OCI-LY7 (cell line): Measurements from ENCODE around the gene TBC1D8. TPM values are rescaled to one million over a fixed set of nuclear protein-coding genes. Genes with fewer than 3 reads are reported as not detected.
"Not testable (repeated sequence)": the region's sequence is repeated elsewhere in the genome, so short reads cannot be mapped to it uniquely, and the experiment has no call there.

Source experiments
- BruUV-seq: library from RNA; stranded (reverse); fragments of 400-500 nt; replicated peaks from 2 replicates; lab custom pipeline; 2021; lab: Mats Ljungman, UMichigan
- CTCF ChIA-PET: fragments of 300-600 bp; sonication (Branson Sonifier 250); formaldehyde crosslinking; loops from one replicate; lab custom pipeline; 2022; ENCODE audit warnings: antibody characterized with exemption; ENCODE audit not compliant: unreplicated experiment; lab: Charles Lee
- POLR2A ChIA-PET: fragments of 300-600 bp; sonication (Branson Sonifier 250); formaldehyde crosslinking; loops from one replicate; lab custom pipeline; 2022; ENCODE audit warnings: antibody characterized with exemption; lab: Charles Lee
- DNase-seq: peaks from one replicate; pipeline ENCODE4 v3.0.0-alpha.2; 2015; ENCODE audit warnings: low spot score
- H2AFZ ChIP-seq: fragments of 200-600 bp; sonication (generic), shearing (Covaris generic); 2 replicates; pipeline ENCODE4 v1.6.1; 2014; ENCODE audit warnings: mild to moderate bottlenecking, antibody characterized with exemption, low read length, moderate library complexity
- H3K27ac ChIP-seq: fragments of 200-600 bp; sonication (generic); 2 replicates; pipeline ENCODE4 v1.5.1; 2014; ENCODE audit warnings: mixed run types, low read depth, mild to moderate bottlenecking, moderate library complexity, low read length, inconsistent platforms; ENCODE audit not compliant: poor library complexity, severe bottlenecking
- H3K36me3 ChIP-seq: fragments of 200-600 bp; sonication (generic); 2 replicates; pipeline ENCODE4 v1.6.1; 2014; ENCODE audit warnings: mild to moderate bottlenecking, antibody characterized with exemption, low read length, moderate library complexity, mixed read lengths; ENCODE audit not compliant: insufficient read depth
- H3K4me1 ChIP-seq: fragments of 200-600 bp; sonication (generic); 2 replicates; pipeline ENCODE4 v1.5.1; 2014; ENCODE audit warnings: mild to moderate bottlenecking, low read length; ENCODE audit not compliant: insufficient read depth, poor library complexity, severe bottlenecking
- H3K4me2 ChIP-seq: fragments of 200-600 bp; sonication (generic); 2 replicates; pipeline ENCODE4 v1.6.1; 2014; ENCODE audit warnings: mild to moderate bottlenecking, low read length
- H3K4me3 ChIP-seq: fragments of 200-600 bp; sonication (generic); 2 replicates; pipeline ENCODE4 v1.5.1; 2014; ENCODE audit warnings: mild to moderate bottlenecking, low read depth, low read length; ENCODE audit not compliant: poor library complexity, severe bottlenecking
- H3K79me2 ChIP-seq: fragments of 200-600 bp; sonication (generic); 2 replicates; pipeline ENCODE4 v1.6.1; 2016; ENCODE audit warnings: low read depth, mild to moderate bottlenecking, low read length, moderate library complexity, mixed read lengths; ENCODE audit not compliant: insufficient read depth
- H3K9me2 ChIP-seq: fragments of 200-600 bp; sonication (generic); 2 replicates; pipeline ENCODE4 v1.6.1; 2016; ENCODE audit warnings: mild to moderate bottlenecking, low read length, mixed read lengths; ENCODE audit not compliant: insufficient read depth
- H3K9me3 ChIP-seq: fragments of 200-600 bp; sonication (generic); 2 replicates; pipeline ENCODE4 v1.6.1; 2014; ENCODE audit warnings: mild to moderate bottlenecking, mixed run types, low read length, mixed read lengths
- H4K20me1 ChIP-seq: fragments of 200-600 bp; sonication (generic); 2 replicates; pipeline ENCODE4 v1.6.1; 2014; ENCODE audit warnings: mild to moderate bottlenecking, antibody characterized with exemption, low read length, moderate library complexity, mixed read lengths; ENCODE audit not compliant: insufficient read depth
- CTCF ChIP-seq: fragments of 200-600 bp; sonication (generic); conservative IDR thresholded peaks from 2 replicates; pipeline ENCODE4 v1.5.1; 2014; ENCODE audit warnings: mild to moderate bottlenecking, antibody characterized with exemption, low read length, moderate library complexity, mixed read lengths
- EZH2phosphoT487 ChIP-seq: fragments of 200-600 bp; sonication (generic); IDR thresholded peaks from 2 replicates; pipeline ENCODE4 v1.6.1; 2018; ENCODE audit warnings: low read depth, borderline replicate concordance, mild to moderate bottlenecking, mixed run types, antibody characterized with exemption, low read length, moderate library complexity, mixed read lengths
- intact Hi-C: fragments of 100-400 bp; cut with micrococcal nuclease; formaldehyde crosslinking; loops from one replicate; pipeline ENCODE4 v1.10.0; 2022; ENCODE audit not compliant: unreplicated experiment
- total RNA-seq, 2 experiments: library from RNA; depleted of rRNA in 1 of 2; stranded (reverse); fragments of >200 nt in 1 of 2; shearing (Covaris generic) in 1 of 2; gene quantifications; 2 replicates each; pipeline ENCODE4 v1.2.3, GENCODE V29; 2014 to 2022

The TBC1D8 gene
- total RNA-seq, 2 experiments from 2014 or later = 0.22 to 0.49 TPM

GRCh38 chr2:101057051-101057933 is 93.9 kb downstream of the TBC1D8 start:
- no TSS peak for BruUV-seq
- intact Hi-C loops = no loop called here
- H3K4me1 ChIP-seq = no peaks in the 10 kb centered on the region
- H3K27ac ChIP-seq = no peak overlapping the region
- H4K20me1 ChIP-seq = no peaks in the 10 kb centered on the region
- TF ChIP-seq EZH2phosphoT487 = no peak
- TF ChIP-seq CTCF = no peak
- no peak for DNase-seq
- no peaks in the 10 kb centered on the region for H3K9me3 ChIP-seq
- no peaks in the 10 kb centered on the region for H3K79me2 ChIP-seq
- ChIA-PET POLR2A (interaction anchor here (0.6 kb wide), 2 partner anchors 212 to 516 kb away, joined by 3 to 4 read pairs; no protein-coding TSS in a partner anchor), CTCF (no interaction called here)
- H2AFZ ChIP-seq = no peak overlapping the region
- no peak overlapping the region for H3K4me3 ChIP-seq
- H3K4me2 ChIP-seq = no peak overlapping the region
- H3K36me3 ChIP-seq = no peaks in the 10 kb centered on the region
- H3K9me2 ChIP-seq = no peaks in the 10 kb centered on the region

- no peaks in the 10 kb centered on the region for H3K36me3 ChIP-seq
- no peak for DNase-seq
- H4K20me1 ChIP-seq = no peaks in the 10 kb centered on the region
- intact Hi-C loops = no loop called here
- no peaks in the 10 kb centered on the region for H3K9me3 ChIP-seq
- no peak for TF ChIP-seq CTCF
- no peak for TF ChIP-seq EZH2phosphoT487
- no TSS peak for BruUV-seq
- H3K4me2 ChIP-seq = no peak overlapping the region
- CTCF ChIA-PET = no interaction called here
- H3K4me3 ChIP-seq = no peak overlapping the region
- no peak overlapping the region for H2AFZ ChIP-seq
- H3K79me2 ChIP-seq = no peaks in the 10 kb centered on the region
- no peaks in the 10 kb centered on the region for H3K9me2 ChIP-seq
- H3K4me1 ChIP-seq = no peaks in the 10 kb centered on the region
- POLR2A ChIA-PET = no interaction called here
- H3K27ac ChIP-seq = no peak overlapping the region
These were observed 98.1 kb downstream of the TBC1D8 start for GRCh38 chr2:101053117-101053516.

GRCh38 chr2:101052147-101052546 is 99.0 kb downstream of the TBC1D8 start:
- no peak overlapping the region for H3K4me3 ChIP-seq
- no peak overlapping the region for H3K4me2 ChIP-seq
- BruUV-seq = no TSS peak
- H3K36me3 ChIP-seq = no peaks in the 10 kb centered on the region
- TF ChIP-seq EZH2phosphoT487 = no peak
- TF ChIP-seq CTCF = no peak
- ChIA-PET CTCF (no interaction called here), POLR2A (interaction anchor here (0.7 kb wide), 1 partner anchor 169 kb away, joined by 3 read pairs; no protein-coding TSS in a partner anchor)
- H3K79me2 ChIP-seq = no peaks in the 10 kb centered on the region
- no peaks in the 10 kb centered on the region for H3K4me1 ChIP-seq
- H3K9me2 ChIP-seq = no peaks in the 10 kb centered on the region
- H3K9me3 ChIP-seq = no peaks in the 10 kb centered on the region
- no peak for DNase-seq
- H4K20me1 ChIP-seq = no peaks in the 10 kb centered on the region
- H3K27ac ChIP-seq = no peak overlapping the region
- intact Hi-C loops = no loop called here
- H2AFZ ChIP-seq = no peak overlapping the region

GRCh38 chr2:101050886-101051285 is 100.3 kb downstream of the TBC1D8 start:
- H3K27ac ChIP-seq, H3K36me3 ChIP-seq, H3K9me2 ChIP-seq, H3K4me1 ChIP-seq, BruUV-seq, CTCF ChIA-PET, H4K20me1 ChIP-seq, H3K79me2 ChIP-seq, H3K9me3 ChIP-seq, H2AFZ ChIP-seq, H3K4me2 ChIP-seq, DNase-seq, intact Hi-C loops, H3K4me3 ChIP-seq, POLR2A ChIA-PET: not testable (repeated sequence)
